Hepatocyte (in vitro differentiated cells): ENCODE data around the gene PARP1.

Experiments
- CTCF ChIP-seq: fragments of 200-600 bp; sonication (generic); IDR thresholded peaks from 2 replicates; pipeline ENCODE4 v1.5.1; 2016; ENCODE audit warnings: antibody characterized with exemption, mild to moderate bottlenecking; ENCODE audit not compliant: poor library complexity
- EZH2 ChIP-seq: fragments of 200-600 bp; sonication (generic); IDR thresholded peaks from 2 replicates; pipeline ENCODE4 v1.6.1; 2016; ENCODE audit warnings: antibody characterized with exemption, mild to moderate bottlenecking, borderline replicate concordance
- EZH2phosphoT487 ChIP-seq: fragments of 200-600 bp; sonication (generic); IDR thresholded peaks from one replicate; pipeline ENCODE4 v1.6.1; 2018; ENCODE audit warnings: antibody characterized with exemption, mild to moderate bottlenecking, low read depth, moderate library complexity; ENCODE audit not compliant: unreplicated experiment, severe bottlenecking

GRCh38 chr1:226409392-226409791 lies 1.5 kb upstream of the PARP1 start:
- TF ChIP-seq CTCF, result no peak
- TF ChIP-seq EZH2phosphoT487, result no peak
- no peak for TF ChIP-seq EZH2
